Adrenal gland (tissue), 12 donors: Measurements from ENCODE around the gene NDUFA8. TPM values are rescaled to one million over a fixed set of nuclear protein-coding genes. Genes with fewer than 3 reads are reported as not detected.

Source experiments
- DNase-seq, 7 donors: peaks; one replicate each; pipeline ENCODE4 v3.0.0-alpha.2; 2019 to 2020
- H3K27ac ChIP-seq, 5 donors: fragments of 200-600 bp; sonication (generic) in 4 of 5; 1 replicate in 3 of 5; 2 replicates in 2 of 5; pipeline versions ENCODE4 v1.5.1 to v1.8.0; 2016 to 2020; ENCODE audit warnings: mild to moderate bottlenecking in 1 of 5
- H3K27me3 ChIP-seq: fragments of 200-600 bp; 2 replicates; pipeline ENCODE4 v1.8.0; 2021
- H3K36me3 ChIP-seq, 2 donors: fragments of 200-600 bp; replicated peaks in 1 of 2; 1 replicate in 1 of 2; 2 replicates in 1 of 2; pipeline versions ENCODE4 v1.5.1 to v1.8.0; 2018 to 2022
- H3K4me1 ChIP-seq, 2 donors: fragments of 200-600 bp; replicated peaks in 1 of 2; 1 replicate in 1 of 2; 2 replicates in 1 of 2; pipeline versions ENCODE4 v1.5.1 to v1.8.0; 2018 to 2021
- H3K4me3 ChIP-seq, 4 donors: fragments of 200-600 bp; sonication (generic) in 3 of 4; one replicate each; pipeline ENCODE4 v1.5.1; 2016 to 2018
- H3K9me3 ChIP-seq, 3 donors: fragments of 200-600 bp; sonication (generic) in 1 of 3; replicated peaks in 1 of 3; 1 replicate in 2 of 3; 2 replicates in 1 of 3; pipeline versions ENCODE4 v1.5.1 to v1.8.0; 2016 to 2021
- CTCF ChIP-seq, 6 experiments: fragments of 450-650 bp in 4 of 6; fragments of 200-600 bp in 2 of 6; sonication (generic) in 1 of 6; IDR thresholded peaks; 1 replicate in 5 of 6; 2 replicates in 1 of 6; pipeline versions ENCODE4 v1.5.1 to v1.8.0; 2016 to 2021; ENCODE audit warnings: antibody characterized with exemption in 6 of 6, mild to moderate bottlenecking in 2 of 6, moderate library complexity in 1 of 6
- POLR2A ChIP-seq, 2 donors: fragments of 450-650 bp; IDR thresholded peaks; one replicate each; pipeline ENCODE4 v1.6.1; 2017; ENCODE audit warnings: antibody characterized with exemption in 2 of 2, mild to moderate bottlenecking in 2 of 2, moderate library complexity in 1 of 2
- WGBS, 4 donors: extraction: QIAGEN DNeasy Blood & Tissue Kit in 2 of 4; methylation state at CpG; one replicate each; pipeline versions ENCODE4 v1.1.5 to v1.1.7; 2013 to 2017; 5-methylcytosine and 5-hydroxymethylcytosine counted together
- intact Hi-C, 2 donors: fragments of 100-400 bp; cut with DNase I; formaldehyde crosslinking; loops; one replicate each; pipeline versions ENCODE4 v1.14.1 to v1.15.0; 2022 to 2023
- polyA plus RNA-seq, 3 donors: library from polyadenylated mRNA; stranded (reverse); fragments of 200-250 nt in 2 of 3; fragments of 350-450 nt in 1 of 3; fragmentation: Illumina TruSeq in 1 of 3; extraction: RNeasy Lipid Tissue Mini Kit (QIAGEN cat#74804) in 1 of 3; gene quantifications; one replicate each; pipeline ENCODE4 v1.2.3, GENCODE V29; 2013 to 2014
- total RNA-seq, 9 donors: library from RNA; depleted of rRNA in 4 of 9; stranded (reverse); fragments of >200 nt in 4 of 9; fragments of 120-200 nt in 1 of 9; fragmentation: NEBNext Ultra II Directional in 1 of 9; extraction: Animal tissue kit (Norgen Biotek cat#: 25700) in 1 of 9; gene quantifications; one replicate each; pipeline versions ENCODE4 v1.1.0 to v1.2.4, GENCODE V29; 2013 to 2023
- donor health status: healthy with polysubstance abuse.
- donor health status: Bipolar disorder and iron deficiency.
- donor health status: DM: yes; HTN: yes; CAD: no.
- donor health status: DM: no; HTN: no; CAD: no.
- donor health status: DM: no; HTN: no; CAD: no.
- donor health status: DM: yes; HTN: yes; CAD: no.

The NDUFA8 gene
- total and polyA plus RNA-seq, 12 donors: 34.5 to 182 (median 70.8) TPM

GRCh38 chr9:122144836-122145591 is 14.6 kb downstream of the NDUFA8 start:
- intact Hi-C loops: no loop called here
- DNase-seq: no peak
- H3K27me3 ChIP-seq: no peaks in the 10 kb centered on the region
- WGBS, 4 donors: 89 to 93% (median 91%) methylated on average over 3 of the region's 3 CpGs
- peak overlapping the region in 1 of 5 donors; percentile 11 for H3K27ac ChIP-seq
- H3K9me3 ChIP-seq: no peaks in the 10 kb centered on the region
- TF ChIP-seq CTCF (IDR thresholded peaks at IDR 0.05) (peak in 1 of 6 experiments; percentile 16), POLR2A (IDR thresholded peaks at IDR 0.05) (no peak)
- no peak overlapping the region for H3K4me3 ChIP-seq
- H3K4me1 ChIP-seq: no peaks in the 10 kb centered on the region
- peaks cover 0 to 60% of the 10 kb centered on the region in 2 donors for H3K36me3 ChIP-seq

DNA sequence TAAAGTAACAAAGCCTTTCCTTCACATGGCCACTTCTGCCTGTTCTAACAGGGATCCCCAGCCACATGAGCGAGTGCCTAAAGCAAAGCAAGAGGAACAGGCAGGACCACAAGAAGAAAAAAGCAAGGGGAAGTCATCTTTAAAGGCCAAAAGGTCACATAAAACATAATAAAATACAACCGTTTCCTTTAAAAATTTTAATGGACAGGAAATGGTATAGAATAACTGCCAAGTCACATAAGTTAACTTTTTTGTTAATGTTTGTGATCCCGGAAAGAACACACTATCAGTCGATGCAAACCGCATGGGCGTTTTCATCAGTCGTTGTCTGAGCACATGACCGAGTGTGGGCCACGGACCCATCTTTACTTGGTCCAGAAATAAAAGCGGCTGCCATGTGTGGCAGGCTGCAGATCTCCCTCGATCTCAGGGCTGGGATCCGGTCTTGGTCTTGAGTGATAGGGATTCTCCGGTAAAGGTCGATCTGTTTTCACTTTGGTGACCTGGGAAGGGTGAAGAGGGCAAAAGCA is 15.6 kb downstream of the NDUFA8 start:
- peaks cover 0 to 59% of the 10 kb centered on the region in 2 donors for H3K36me3 ChIP-seq
- WGBS, 4 donors: 70 to 80% (median 75%) methylated on average over 14 of the region's 14 CpGs
- intact Hi-C loops: no loop called here
- DNase-seq: no peak
- no peak overlapping the region for H3K4me3 ChIP-seq
- no peaks in the 10 kb centered on the region for H3K4me1 ChIP-seq
- no peaks in the 10 kb centered on the region for H3K9me3 ChIP-seq
- H3K27me3 ChIP-seq: no peaks in the 10 kb centered on the region
- no peak overlapping the region for H3K27ac ChIP-seq
- TF ChIP-seq POLR2A (IDR thresholded peaks at IDR 0.05): no peak
- TF ChIP-seq CTCF (IDR thresholded peaks at IDR 0.05): no peak

GRCh38 chr9:122143296-122143695 is 16.3 kb downstream of the NDUFA8 start:
- no peak overlapping the region for H3K27ac ChIP-seq
- WGBS, 4 donors: 67 to 80% (median 73%) methylated on average over 1 of the region's 1 CpG
- H3K4me3 ChIP-seq: no peak overlapping the region
- intact Hi-C loops: no loop called here
- TF ChIP-seq POLR2A (IDR thresholded peaks at IDR 0.05) (no peak), CTCF (IDR thresholded peaks at IDR 0.05) (no peak)
- H3K36me3 ChIP-seq: peaks cover 0 to 53% of the 10 kb centered on the region in 2 donors
- no peaks in the 10 kb centered on the region for H3K4me1 ChIP-seq
- H3K27me3 ChIP-seq: no peaks in the 10 kb centered on the region
- no peak for DNase-seq
- H3K9me3 ChIP-seq: no peaks in the 10 kb centered on the region

DNA sequence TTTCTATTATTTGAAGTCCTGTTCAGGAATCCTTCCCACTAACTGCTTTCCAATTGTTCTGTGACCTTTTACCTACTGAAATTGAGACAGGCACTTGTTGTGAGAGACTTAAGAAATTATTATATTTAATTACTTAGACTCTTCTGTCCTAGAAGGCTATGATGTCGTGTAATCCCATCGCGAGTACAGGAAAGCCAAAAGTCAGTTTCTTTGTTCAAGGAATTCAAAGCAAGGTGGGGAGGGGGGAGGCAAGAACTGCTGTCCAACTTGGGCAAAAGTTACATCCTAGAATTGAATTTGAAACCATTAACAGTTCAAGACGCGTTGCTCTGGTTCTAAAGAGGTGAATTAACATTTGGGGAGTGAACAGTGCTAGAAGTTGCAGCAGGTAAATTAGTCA is 17.9 kb downstream of the NDUFA8 start:
- H3K27ac ChIP-seq: no peak overlapping the region

More for the DNA sequence above, 17.9 kb downstream of the NDUFA8 start:
- DNase-seq: no peak
- intact Hi-C loops: no loop called here
- 82 to 93% (median 85%) methylated on average over 5 of the region's 5 CpGs for WGBS, 4 donors
- Histone ChIP-seq H3K4me1 (no peaks in the 10 kb centered on the region), H3K9me3 (no peaks in the 10 kb centered on the region), H3K4me3 (no peak overlapping the region), H3K27me3 (no peaks in the 10 kb centered on the region), H3K36me3 (peaks cover 0 to 39% of the 10 kb centered on the region in 2 donors)
- TF ChIP-seq POLR2A (IDR thresholded peaks at IDR 0.05) (no peak), CTCF (IDR thresholded peaks at IDR 0.05) (no peak)
